ENCODE measurements around the gene FAM168A.
"Not testable (repeated sequence)": the region's sequence is repeated elsewhere in the genome, so short reads cannot be mapped to it uniquely, and the experiment has no call there.

The FAM168A gene

GRCh38 chr11:73465023-73465675, 132.8 kb downstream of the FAM168A start:
- DNase-seq, result no peak

- no peak for DNase-seq
These were observed 133.6 kb downstream of the FAM168A start for GRCh38 chr11:73464347-73464746.

- DNase-seq, result no peak
These were observed 134.6 kb downstream of the FAM168A start for GRCh38 chr11:73463359-73463758.

- DNase-seq, result no peak
These were observed 135.9 kb downstream of the FAM168A start for GRCh38 chr11:73461964-73462363.

GRCh38 chr11:73461335-73461840, 136.5 kb downstream of the FAM168A start:
- DNase-seq, result no peak

GRCh38 chr11:73458201-73458600, 139.7 kb downstream of the FAM168A start:
- no peak for DNase-seq

GRCh38 chr11:73454987-73455386, 142.9 kb downstream of the FAM168A start:
- no peak for DNase-seq

- no peak for DNase-seq
These were observed 144.3 kb downstream of the FAM168A start for GRCh38 chr11:73453562-73453961.

GRCh38 chr11:73452726-73453125, 145.2 kb downstream of the FAM168A start:
- DNase-seq, result no peak

- DNase-seq, result no peak
These were observed 146.0 kb downstream of the FAM168A start for GRCh38 chr11:73451896-73452295.

GRCh38 chr11:73446766-73447165, 151.1 kb downstream of the FAM168A start:
- no peak for DNase-seq

- DNase-seq, result no peak
These were observed 151.9 kb downstream of the FAM168A start for GRCh38 chr11:73445980-73446379.

- DNase-seq, result no peak
These were observed 158.7 kb downstream of the FAM168A start for GRCh38 chr11:73439002-73439843.

GRCh38 chr11:73436859-73437258, 161.1 kb downstream of the FAM168A start:
- DNase-seq, result not testable (repeated sequence)

GRCh38 chr11:73431396-73431795, 166.5 kb downstream of the FAM168A start:
- DNase-seq, result no peak

- DNase-seq, result no peak
These were observed 167.6 kb downstream of the FAM168A start for GRCh38 chr11:73430326-73430725.

GRCh38 chr11:73429121-73429750, 168.7 kb downstream of the FAM168A start:
- no peak for DNase-seq

- no peak for DNase-seq
These were observed 169.2 kb downstream of the FAM168A start for GRCh38 chr11:73428699-73429098.

GRCh38 chr11:73428227-73428626, 169.7 kb downstream of the FAM168A start:
- no peak for DNase-seq

GRCh38 chr11:73426219-73426850, 171.6 kb downstream of the FAM168A start:
- DNase-seq, result no peak

GRCh38 chr11:73425108-73425507, 172.8 kb downstream of the FAM168A start:
- no peak for DNase-seq

GRCh38 chr11:73423506-73423905, 174.4 kb downstream of the FAM168A start:
- no peak for DNase-seq

GRCh38 chr11:73422886-73423285, 175.0 kb downstream of the FAM168A start:
- no peak for DNase-seq

Measured in activated gamma-delta T cell treated with Interleukin-2 at 50 U/mL for 16 hours (primary cell).